GM19324 (cell line): ENCODE data around the gene URI1.
"Not testable (repeated sequence)": the region's sequence is repeated elsewhere in the genome, so short reads cannot be mapped to it uniquely, and the experiment has no call there.

Experiments
- ATAC-seq: cut with Tn5 transposase; IDR thresholded peaks from one replicate; pipeline ENCODE4 v1.9.1; 2021; ENCODE audit warnings: mild to moderate bottlenecking, moderate library complexity; ENCODE audit not compliant: unreplicated experiment, low FRiP score

URI1 gene

GRCh38 chr19:29941828-29942403 lies at the start of gene URI1:
URI1 (plus strand) TSS chr19:29942239; CDS start chr19:29942548, 309 bp downstream.
- ATAC-seq = peak; percentile 94

- no peak for ATAC-seq
Measured at GRCh38 chr19:29893606-29894284, 48.3 kb upstream of the URI1 start.

GRCh38 chr19:29896802-29897201 lies 45.2 kb upstream of the URI1 start:
- no peak for ATAC-seq

GRCh38 chr19:29897466-29897865 lies 44.6 kb upstream of the URI1 start:
- ATAC-seq = no peak

GRCh38 chr19:29904017-29904416 lies 38.0 kb upstream of the URI1 start:
- ATAC-seq = no peak

GRCh38 chr19:29908963-29909944 lies 32.8 kb upstream of the URI1 start:
- no peak for ATAC-seq

GRCh38 chr19:29914933-29915332 lies 27.1 kb upstream of the URI1 start:
- ATAC-seq = no peak

GRCh38 chr19:29915832-29916231 lies 26.2 kb upstream of the URI1 start:
- ATAC-seq = not testable (repeated sequence)

- no peak for ATAC-seq
Measured at GRCh38 chr19:29917911-29918310, 24.1 kb upstream of the URI1 start.

GRCh38 chr19:29918891-29919290 lies 23.1 kb upstream of the URI1 start:
- ATAC-seq = no peak

GRCh38 chr19:29922972-29923371 lies 19.1 kb upstream of the URI1 start:
- ATAC-seq = no peak

- no peak for ATAC-seq
Measured at GRCh38 chr19:29923653-29924052, 18.4 kb upstream of the URI1 start.

GRCh38 chr19:29926031-29926430 lies 16.0 kb upstream of the URI1 start:
- ATAC-seq = no peak

- ATAC-seq = no peak
Measured at GRCh38 chr19:29926801-29927200, 15.2 kb upstream of the URI1 start.

GRCh38 chr19:29927944-29928625 lies 14.0 kb upstream of the URI1 start:
- no peak for ATAC-seq

GRCh38 chr19:29928831-29929230 lies 13.2 kb upstream of the URI1 start:
- peak; percentile 68 for ATAC-seq

- ATAC-seq = no peak
Measured at GRCh38 chr19:29934257-29934656, 7.8 kb upstream of the URI1 start.

- no peak for ATAC-seq
Measured at GRCh38 chr19:29934781-29935180, 7.3 kb upstream of the URI1 start.

GRCh38 chr19:29936409-29936808 lies 5.6 kb upstream of the URI1 start:
- ATAC-seq = no peak

- ATAC-seq = no peak
Measured at GRCh38 chr19:29939628-29940027, 2.4 kb upstream of the URI1 start.
